Spleen (tissue), 7 donors: ENCODE results near the gene PCGF2.

Experiments used
- POLR2A ChIP-seq, 3 donors: fragments of 450-650 bp; IDR thresholded peaks; one replicate each; pipeline ENCODE4 v1.5.1; 2017; ENCODE audit warnings: antibody characterized with exemption in 3 of 3, mild to moderate bottlenecking in 1 of 3
- POLR2AphosphoS5 ChIP-seq, 3 donors: sonication (generic); formaldehyde crosslinking; IDR thresholded peaks; one replicate each; pipeline ENCODE4 v1.5.1; 2017; ENCODE audit warnings: antibody characterized with exemption in 3 of 3
- TF ChIP-seq, protein P1 (sequence below), 11 experiments: fragments of 200-600 bp in 7 of 11; fragments of 450-650 bp in 4 of 11; sonication (generic) in 4 of 11; IDR thresholded peaks in 8 of 11; conservative IDR thresholded peaks in 3 of 11; 1 replicate in 7 of 11; 2 replicates in 4 of 11; pipeline versions ENCODE4 v1.4.0 to v1.8.0; 2016 to 2021; ENCODE audit warnings: antibody characterized with exemption in 11 of 11, inconsistent platforms in 4 of 11, mild to moderate bottlenecking in 1 of 11
- donor health status: DM: no; HTN: no; CAD: no; lungs with moderate emphysema.
- donor health status: DM: no; HTN: no; CAD: no.
- donor health status: DM: no; HTN: no; CAD: no.

GRCh38 chr17:38766341-38766740 lies 18.2 kb upstream of the PCGF2 start:
- TF ChIP-seq, protein P1, sequence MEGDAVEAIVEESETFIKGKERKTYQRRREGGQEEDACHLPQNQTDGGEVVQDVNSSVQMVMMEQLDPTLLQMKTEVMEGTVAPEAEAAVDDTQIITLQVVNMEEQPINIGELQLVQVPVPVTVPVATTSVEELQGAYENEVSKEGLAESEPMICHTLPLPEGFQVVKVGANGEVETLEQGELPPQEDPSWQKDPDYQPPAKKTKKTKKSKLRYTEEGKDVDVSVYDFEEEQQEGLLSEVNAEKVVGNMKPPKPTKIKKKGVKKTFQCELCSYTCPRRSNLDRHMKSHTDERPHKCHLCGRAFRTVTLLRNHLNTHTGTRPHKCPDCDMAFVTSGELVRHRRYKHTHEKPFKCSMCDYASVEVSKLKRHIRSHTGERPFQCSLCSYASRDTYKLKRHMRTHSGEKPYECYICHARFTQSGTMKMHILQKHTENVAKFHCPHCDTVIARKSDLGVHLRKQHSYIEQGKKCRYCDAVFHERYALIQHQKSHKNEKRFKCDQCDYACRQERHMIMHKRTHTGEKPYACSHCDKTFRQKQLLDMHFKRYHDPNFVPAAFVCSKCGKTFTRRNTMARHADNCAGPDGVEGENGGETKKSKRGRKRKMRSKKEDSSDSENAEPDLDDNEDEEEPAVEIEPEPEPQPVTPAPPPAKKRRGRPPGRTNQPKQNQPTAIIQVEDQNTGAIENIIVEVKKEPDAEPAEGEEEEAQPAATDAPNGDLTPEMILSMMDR (IDR thresholded peaks at IDR 0.05 in 8 of 11, conservative IDR thresholded peaks at IDR 0.05 in 3 of 11): no peak
- TF ChIP-seq POLR2A (IDR thresholded peaks at IDR 0.05) (no peak), POLR2AphosphoS5 (IDR thresholded peaks at IDR 0.05) (no peak)
